GM19099 (cell line): ENCODE measurements around the gene ORC2.
A peak's percentile ranks its signal among the peaks of the same experiment; 100 is the strongest.

ENCODE experiments used
- POLR2A ChIP-seq: IDR thresholded peaks from 3 replicates; pipeline ENCODE4 v1.6.1; 2011; ENCODE audit warnings: low read depth; ENCODE audit not compliant: insufficient read length; ENCODE audit errors: extremely low read depth

The ORC2 gene

DNA sequence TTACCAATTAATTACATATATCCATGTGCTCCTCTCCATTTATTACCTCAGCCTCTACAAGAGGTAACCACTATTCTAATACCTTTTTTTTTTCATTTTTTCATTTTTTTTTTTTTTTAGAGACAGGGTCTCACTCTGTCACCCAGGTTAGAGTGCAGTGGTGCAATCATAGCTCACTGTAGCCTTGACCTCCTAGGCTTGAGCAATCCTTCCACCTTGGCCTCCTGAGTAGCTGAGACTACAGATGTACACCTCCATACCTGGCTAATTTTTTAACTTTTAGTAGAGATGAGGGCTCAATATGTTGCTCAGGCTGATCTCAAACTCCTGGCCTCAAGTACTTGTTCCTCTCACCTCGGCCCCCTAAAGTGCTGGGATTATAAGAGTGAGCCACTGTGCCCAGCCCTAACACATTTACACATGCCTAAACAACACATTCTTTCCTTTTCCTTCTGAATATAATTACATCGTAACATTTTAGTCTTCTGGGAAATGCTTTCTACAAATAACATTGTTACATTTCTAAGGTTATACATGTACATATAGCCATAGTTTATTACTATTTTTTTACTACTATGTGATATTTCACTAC, 85.1 kb downstream of the ORC2 start:
- TF ChIP-seq POLR2A = no peak

DNA sequence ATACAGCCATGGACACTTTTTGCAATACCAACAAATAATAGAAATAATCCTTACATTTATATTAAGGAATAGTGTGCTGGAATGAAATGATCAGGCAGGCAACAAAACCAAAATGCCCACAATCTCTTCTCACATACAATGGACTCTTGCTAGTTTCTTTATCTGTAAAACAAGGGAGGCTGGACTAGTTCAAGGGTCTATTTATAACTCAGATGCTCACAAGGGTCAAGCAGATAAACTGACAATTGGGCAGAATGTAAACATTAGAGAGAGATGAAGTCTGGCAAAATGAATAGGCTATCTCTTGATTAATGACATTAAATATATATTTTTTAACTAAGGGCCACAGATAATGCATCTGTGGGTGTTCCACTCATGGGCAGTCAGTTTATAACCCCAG, 86.0 kb downstream of the ORC2 start:
- no peak for TF ChIP-seq POLR2A

DNA sequence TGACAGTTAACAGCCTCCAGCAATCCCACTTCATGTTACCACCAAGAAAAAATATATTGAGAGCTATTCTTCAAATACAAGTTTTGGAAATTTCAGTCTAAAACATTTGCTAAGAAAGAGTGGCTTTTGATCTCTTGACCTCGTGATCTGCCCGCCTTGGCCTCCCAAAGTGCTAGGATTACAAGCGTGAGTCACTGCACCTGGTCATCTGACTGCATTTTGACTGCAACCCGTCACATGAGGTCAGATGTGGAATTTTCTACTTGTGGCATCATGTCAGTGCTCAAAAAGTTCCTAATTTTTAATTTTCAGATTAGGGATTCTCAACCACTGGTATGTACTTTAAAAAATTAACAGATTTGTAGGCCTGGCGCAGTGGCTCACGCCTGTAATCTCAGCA, 89.9 kb downstream of the ORC2 start:
- TF ChIP-seq POLR2A = no peak

DNA sequence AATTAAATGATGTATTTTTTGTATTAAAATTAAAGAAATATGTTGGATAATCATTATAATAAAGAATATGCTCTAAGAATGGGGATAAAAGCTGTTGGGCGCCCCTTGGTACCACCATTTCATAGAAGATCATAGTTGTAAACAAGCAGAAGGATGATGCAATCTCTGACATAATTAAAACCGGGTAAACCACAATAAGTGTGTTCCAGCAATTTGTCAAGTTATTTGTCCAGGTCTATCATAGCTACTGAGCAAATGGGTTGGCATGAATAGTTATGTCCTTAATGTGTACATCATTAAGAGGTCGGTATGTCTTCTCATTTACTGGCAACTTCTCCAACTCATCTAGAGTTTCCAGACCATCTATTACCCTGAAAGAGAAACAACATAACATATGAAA, 92.3 kb downstream of the ORC2 start:
- no peak for TF ChIP-seq POLR2A

DNA sequence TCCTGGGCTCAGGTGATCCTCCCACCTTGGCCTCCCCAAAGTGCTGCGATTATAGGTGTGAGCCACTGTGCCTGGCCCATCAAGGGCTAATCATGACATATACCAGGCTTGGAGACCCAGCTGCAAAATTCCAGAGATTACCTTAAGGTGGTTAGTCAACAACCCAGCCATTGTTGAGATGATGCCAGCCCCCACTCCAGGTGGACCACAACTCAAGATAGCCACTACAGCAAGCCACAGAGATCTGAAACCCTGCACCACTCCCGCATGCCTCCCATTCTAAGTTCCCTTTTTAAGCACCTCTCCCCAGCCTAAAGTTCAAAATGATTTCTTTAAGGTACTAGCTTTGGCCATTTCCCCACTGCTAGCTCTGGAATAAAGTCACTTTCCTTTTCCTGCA, 94.4 kb downstream of the ORC2 start:
- TF ChIP-seq POLR2A = no peak

DNA sequence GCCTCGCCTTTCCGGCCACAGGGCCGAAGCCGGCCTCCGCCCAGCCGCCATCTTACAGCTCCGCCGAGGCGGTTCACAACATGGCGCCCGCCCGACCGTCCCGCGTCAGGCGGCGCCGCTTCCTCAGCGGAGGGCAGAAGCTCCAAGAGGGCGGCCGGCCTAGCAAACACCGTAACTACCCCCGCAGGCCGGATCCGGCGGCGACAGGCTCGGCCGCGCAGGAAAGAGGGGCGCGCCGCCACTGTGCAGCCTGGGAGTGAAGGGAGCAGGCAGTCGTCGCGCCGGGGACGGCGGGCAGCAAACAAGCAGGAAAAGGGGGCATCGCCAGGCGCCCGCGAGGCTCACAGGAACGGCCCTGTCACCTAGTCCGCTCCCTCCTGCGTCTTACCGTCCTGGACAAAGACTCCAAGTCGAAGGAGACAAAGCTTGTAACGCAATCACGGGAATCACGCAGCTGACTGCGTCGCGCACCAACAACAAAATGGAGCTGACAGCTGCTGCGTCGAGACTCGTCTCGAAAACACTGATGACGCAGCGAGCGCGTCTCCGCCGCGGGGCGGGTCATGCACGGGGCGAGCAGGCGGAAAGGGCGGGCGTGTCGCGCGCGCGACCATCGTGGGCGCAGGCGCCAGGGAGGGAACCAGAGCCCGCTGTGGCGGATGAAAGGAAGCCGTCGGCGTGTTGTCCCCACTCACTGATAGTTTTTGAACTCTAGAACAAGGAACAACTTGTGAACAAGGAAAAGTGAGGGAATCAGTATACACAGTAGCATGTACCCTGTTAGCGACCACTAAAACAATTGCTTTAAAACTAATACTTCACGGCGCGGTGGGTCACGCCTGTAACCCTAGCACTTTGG, 99.1 kb downstream of the ORC2 start, which contains the start of gene CLK1:
Gene CLK1, minus strand, starts transcription at position 483 of the 859 bp plus-strand sequence. CDS start 2,796 bp downstream, outside the sequence.
- TF ChIP-seq POLR2A = peak; percentile 98

DNA sequence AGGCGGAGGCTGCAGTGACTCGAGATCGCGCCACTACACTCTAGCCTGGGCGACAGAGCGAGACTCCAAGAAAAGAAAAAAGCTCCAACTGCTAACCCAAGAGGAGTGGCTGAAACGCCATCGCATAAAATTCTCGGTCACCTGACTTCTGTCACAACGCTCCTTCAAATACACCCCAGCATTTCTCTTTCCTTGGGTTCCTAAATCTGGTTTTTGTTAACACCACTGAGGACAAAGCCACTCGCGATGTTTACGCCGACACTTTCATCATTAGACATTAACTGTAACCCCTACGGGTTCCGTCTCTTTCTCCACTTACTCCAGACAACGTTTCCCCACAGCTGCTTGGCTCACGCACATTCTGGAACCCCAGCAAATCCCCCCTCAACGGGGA, 99.7 kb downstream of the ORC2 start:
- TF ChIP-seq POLR2A = no peak

DNA sequence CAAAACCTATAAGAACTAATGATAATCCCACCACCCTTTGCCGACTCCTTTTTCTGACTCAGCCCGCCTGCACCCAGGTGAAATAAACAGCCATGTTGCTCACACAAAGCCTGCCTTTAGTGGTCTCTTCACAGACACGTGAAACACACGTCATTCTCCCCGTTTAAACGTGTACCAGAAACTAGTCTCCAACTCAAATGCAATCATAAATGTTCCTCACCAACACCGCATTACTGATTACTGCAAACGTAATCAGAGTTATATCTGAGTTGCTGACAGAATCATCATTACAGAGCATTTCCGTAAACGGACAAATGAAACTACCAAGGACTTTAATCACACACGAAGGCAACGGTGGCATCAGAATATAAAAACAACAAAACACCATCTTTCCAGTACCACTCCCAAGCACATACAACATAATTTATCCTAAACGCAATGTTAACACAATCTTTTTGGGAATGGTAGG, 100.9 kb downstream of the ORC2 start:
- no peak for TF ChIP-seq POLR2A

DNA sequence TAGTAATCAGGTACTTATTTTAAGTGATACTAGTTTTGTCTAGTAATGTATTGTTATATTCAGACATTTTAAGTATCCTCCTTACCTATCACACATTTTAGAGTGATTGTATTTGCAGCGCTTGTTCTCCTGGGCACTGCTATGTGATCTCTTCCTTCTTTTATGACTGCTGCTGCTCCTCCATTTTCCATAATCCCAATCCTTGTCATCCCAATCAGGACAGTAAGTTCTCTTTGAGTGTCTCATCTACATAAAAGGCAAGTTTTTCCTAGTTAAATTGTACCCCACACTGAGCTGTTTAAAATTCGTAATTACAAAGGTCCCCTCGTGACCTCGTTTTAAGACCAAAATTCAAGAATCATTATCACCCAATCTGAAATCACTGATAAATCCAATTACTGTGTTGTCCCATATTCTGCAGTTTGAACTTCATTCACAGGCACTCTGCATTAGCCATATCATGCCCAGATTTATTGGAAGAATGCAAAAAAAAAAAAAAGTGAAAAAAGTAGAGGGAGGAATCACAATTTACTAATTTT, 101.8 kb downstream of the ORC2 start:
- TF ChIP-seq POLR2A = no peak

DNA sequence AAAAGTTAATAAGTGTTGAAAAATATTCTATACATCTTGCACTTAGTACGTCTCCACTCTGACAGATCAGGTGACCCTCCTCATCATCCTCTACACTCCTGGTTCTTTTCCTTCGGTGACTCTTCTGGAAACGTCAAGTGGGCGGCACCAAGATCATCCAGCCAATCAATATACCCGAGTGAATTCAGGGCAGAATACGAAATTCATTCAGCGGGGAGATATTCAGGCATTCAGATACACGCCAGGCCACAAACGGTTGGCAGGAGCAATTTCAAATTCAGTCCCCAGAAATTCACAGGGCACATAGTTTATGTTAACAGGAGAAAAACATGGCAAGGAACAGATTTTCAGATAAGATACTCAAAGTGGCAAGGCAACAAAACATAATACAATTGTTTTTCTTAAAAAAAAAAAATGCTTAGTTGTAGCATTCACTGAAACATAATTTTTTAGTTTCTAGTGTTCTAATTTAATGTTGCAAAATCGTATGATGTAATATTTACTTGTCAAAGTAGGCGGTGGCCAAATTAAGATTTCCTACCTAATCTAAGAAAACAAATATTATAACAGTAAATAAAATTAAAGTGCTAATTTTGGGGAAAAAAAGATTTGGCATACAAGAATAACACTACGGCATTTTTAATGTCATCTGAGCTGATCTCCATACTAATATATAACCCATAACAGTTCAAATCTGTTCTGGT, 103.2 kb downstream of the ORC2 start:
- no peak for TF ChIP-seq POLR2A
